HL-60 (cell line): Measurements from ENCODE around the gene ARHGAP18.

Experiments
- GABPA ChIP-seq: IDR thresholded peaks from 2 replicates; pipeline ENCODE4 v1.6.1; 2012; ENCODE audit warnings: low read depth
- POLR2AphosphoS5 ChIP-seq: IDR thresholded peaks from 2 replicates; pipeline ENCODE4 v1.6.1; 2012; ENCODE audit warnings: low read depth
- SPI1 ChIP-seq: IDR thresholded peaks from 2 replicates; pipeline ENCODE4 v1.6.1; 2012; ENCODE audit warnings: low read depth, mild to moderate bottlenecking, borderline replicate concordance
- TF ChIP-seq, protein P1 (sequence below): IDR thresholded peaks from 2 replicates; pipeline ENCODE4 v1.6.1; 2012; ENCODE audit warnings: low read depth; ENCODE audit not compliant: insufficient replicate concordance
- TF ChIP-seq, protein P2 (sequence below): IDR thresholded peaks from one replicate; pipeline ENCODE4 v1.5.1; 2011; ENCODE audit warnings: low read length, control low read depth, inconsistent platforms; ENCODE audit not compliant: insufficient read depth

DNA sequence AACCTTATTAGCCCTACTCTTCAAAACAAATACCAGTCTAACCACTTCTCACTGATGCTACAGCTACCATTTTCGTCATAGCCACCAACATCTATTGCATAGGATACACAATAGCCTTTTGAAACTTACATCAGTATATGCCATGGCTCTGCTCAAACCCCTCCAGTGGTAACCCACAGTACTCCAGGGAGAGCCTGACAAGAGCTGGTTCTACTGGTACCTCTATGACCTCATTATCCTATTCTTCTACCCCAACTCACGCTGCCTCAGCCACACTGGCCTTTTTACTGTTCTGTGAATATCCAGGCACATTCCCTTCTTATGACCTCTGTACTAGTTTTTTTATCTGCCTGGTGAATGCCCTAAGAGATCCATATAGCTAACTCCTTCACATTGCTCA, 157.6 kb downstream of the ARHGAP18 start:
- TF ChIP-seq, protein P1, sequence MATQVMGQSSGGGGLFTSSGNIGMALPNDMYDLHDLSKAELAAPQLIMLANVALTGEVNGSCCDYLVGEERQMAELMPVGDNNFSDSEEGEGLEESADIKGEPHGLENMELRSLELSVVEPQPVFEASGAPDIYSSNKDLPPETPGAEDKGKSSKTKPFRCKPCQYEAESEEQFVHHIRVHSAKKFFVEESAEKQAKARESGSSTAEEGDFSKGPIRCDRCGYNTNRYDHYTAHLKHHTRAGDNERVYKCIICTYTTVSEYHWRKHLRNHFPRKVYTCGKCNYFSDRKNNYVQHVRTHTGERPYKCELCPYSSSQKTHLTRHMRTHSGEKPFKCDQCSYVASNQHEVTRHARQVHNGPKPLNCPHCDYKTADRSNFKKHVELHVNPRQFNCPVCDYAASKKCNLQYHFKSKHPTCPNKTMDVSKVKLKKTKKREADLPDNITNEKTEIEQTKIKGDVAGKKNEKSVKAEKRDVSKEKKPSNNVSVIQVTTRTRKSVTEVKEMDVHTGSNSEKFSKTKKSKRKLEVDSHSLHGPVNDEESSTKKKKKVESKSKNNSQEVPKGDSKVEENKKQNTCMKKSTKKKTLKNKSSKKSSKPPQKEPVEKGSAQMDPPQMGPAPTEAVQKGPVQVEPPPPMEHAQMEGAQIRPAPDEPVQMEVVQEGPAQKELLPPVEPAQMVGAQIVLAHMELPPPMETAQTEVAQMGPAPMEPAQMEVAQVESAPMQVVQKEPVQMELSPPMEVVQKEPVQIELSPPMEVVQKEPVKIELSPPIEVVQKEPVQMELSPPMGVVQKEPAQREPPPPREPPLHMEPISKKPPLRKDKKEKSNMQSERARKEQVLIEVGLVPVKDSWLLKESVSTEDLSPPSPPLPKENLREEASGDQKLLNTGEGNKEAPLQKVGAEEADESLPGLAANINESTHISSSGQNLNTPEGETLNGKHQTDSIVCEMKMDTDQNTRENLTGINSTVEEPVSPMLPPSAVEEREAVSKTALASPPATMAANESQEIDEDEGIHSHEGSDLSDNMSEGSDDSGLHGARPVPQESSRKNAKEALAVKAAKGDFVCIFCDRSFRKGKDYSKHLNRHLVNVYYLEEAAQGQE, result no peak
- no peak for TF ChIP-seq POLR2AphosphoS5
- TF ChIP-seq, protein P2, sequence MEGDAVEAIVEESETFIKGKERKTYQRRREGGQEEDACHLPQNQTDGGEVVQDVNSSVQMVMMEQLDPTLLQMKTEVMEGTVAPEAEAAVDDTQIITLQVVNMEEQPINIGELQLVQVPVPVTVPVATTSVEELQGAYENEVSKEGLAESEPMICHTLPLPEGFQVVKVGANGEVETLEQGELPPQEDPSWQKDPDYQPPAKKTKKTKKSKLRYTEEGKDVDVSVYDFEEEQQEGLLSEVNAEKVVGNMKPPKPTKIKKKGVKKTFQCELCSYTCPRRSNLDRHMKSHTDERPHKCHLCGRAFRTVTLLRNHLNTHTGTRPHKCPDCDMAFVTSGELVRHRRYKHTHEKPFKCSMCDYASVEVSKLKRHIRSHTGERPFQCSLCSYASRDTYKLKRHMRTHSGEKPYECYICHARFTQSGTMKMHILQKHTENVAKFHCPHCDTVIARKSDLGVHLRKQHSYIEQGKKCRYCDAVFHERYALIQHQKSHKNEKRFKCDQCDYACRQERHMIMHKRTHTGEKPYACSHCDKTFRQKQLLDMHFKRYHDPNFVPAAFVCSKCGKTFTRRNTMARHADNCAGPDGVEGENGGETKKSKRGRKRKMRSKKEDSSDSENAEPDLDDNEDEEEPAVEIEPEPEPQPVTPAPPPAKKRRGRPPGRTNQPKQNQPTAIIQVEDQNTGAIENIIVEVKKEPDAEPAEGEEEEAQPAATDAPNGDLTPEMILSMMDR, result no peak
- TF ChIP-seq SPI1, result no peak
- no peak for TF ChIP-seq GABPA
